Uterus (tissue), 2 donors: ENCODE data around the gene CARNS1.

Experiments used
- CTCF ChIP-seq, 4 experiments: fragments of 200-600 bp in 2 of 4; fragments of 450-650 bp in 2 of 4; sonication (generic) in 2 of 4; IDR thresholded peaks; one replicate each; pipeline ENCODE4 v1.5.1; 2016 to 2019; ENCODE audit warnings: antibody characterized with exemption in 4 of 4, mild to moderate bottlenecking in 2 of 4, moderate library complexity in 1 of 4
- POLR2A ChIP-seq, 2 donors: fragments of 450-650 bp; IDR thresholded peaks; one replicate each; pipeline ENCODE4 v1.6.1; 2016; ENCODE audit warnings: antibody characterized with exemption in 2 of 2, mild to moderate bottlenecking in 1 of 2, moderate library complexity in 1 of 2

GRCh38 chr11:67410984-67411784 is 4.3 kb upstream of the CARNS1 start:
- TF ChIP-seq CTCF (IDR thresholded peaks at IDR 0.05), result no peak
- TF ChIP-seq POLR2A (IDR thresholded peaks at IDR 0.05), result no peak
